Tongue (tissue), 3 donors: ENCODE data around the gene ARHGAP28. TPM values are rescaled to one million over a fixed set of nuclear protein-coding genes. Genes with fewer than 3 reads are reported as not detected.

ENCODE experiments used
- DNase-seq: peaks from one replicate; pipeline ENCODE4 v3.0.0-alpha.2; 2015
- small RNA-seq: library from RNA; depleted of rRNA; stranded (forward); fragments of <200 nt; gene quantifications from one replicate; pipeline ENCODE3, GENCODE V24; 2014; ENCODE audit warnings: low replicate concordance
- total RNA-seq: library from RNA; depleted of rRNA; stranded (reverse); fragments of >200 nt; gene quantifications from one replicate; pipeline ENCODE4 v1.2.3, GENCODE V29; 2014

Gene ARHGAP28
- total RNA-seq, 1 donor from 2014 or later = 26.0 TPM

DNA sequence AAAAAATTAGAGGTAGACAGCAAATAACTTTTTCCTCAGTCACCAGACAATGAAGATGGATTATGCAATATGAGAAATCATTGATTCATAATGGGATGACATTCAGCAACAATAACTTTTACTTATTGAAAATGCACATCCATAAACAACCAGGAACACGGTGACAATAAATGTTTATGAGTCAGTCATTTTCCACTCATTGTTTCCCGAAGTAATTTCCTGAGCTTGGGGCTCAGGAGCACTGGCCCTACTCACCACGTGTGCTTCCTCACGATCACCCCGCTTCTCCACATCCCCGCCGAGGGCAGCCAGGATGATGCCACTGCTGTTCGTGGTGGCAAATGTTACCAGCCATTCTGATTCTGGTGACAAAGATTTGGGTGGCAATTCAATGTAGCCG is 231.8 kb downstream of the ARHGAP28 start:
- no peak for DNase-seq

DNA sequence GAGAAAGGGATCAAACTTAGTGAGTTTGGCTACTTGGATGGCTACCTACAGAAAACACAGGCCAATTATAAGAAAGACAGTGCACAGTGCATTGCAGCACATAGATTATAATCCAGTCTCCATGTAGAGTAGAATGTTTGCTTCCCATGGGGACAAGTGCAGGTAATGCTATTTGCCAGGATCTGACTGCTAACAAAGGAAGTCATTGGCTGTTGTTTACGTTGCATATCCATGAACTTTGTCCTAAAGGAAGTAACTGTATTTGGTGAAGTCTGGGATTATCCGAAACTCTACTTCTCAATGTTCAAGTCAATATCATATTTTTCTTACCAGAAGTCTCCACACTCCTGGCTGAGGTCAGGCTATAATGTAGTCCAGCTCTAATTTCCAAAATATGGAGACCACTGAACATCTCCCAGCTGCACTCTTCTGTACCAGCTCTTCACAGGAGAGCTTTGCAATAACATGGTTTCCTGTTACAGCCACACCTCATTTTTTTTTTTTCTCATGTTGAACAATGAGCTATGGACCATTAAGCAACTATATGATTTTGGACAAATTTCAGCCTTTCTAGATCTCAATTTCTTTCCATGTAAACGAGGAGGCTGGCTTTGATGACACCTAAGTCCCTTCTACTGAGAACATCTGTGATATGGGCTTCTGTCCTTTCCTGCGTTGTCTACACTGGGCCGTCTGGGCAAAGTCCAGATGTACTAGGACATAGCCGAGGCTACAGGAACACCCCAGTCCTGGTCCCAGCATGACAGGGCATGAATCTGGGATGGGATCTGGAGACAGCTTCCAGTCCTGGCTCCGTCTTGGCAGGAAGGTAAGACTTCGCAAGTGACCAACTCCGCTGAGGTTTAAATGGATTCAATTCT is 233.3 kb downstream of the ARHGAP28 start:
- DNase-seq = no peak

DNA sequence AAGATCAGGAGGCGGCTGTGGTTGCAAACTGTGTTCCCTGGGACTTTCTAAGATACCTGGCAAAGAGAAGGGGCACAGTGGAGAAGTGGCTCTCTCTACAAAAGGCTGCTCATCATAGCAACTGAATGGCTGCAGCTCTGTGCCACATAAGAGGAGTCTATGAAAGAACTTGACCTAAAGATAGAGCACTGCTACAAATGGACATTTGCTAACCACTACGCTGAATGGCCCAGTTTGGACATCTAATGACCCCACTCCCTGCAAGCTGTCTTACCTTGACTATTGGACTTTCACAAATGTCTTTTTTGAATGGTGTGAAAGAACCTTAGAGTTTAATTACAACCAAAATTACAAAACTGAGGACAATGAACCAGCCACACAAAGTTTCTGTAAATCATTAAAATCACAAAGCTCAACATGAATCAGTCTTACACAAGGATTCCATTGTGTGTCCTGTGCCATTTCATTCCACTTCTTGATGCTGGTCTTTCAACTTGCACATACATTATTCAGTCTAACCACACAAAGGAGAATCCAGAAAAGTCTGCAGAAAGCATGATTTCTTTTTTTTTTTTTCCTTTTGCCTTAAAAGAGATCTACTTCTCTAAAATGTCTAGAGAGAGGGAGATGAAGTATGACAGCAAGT is 234.1 kb downstream of the ARHGAP28 start:
- DNase-seq = no peak

Small RNA genes lying within 50 kb of the gene (small RNA-seq; reads per million reads assigned to genes)
- gene RNU6-916P = not detected
